GM18526 (cell line): Measurements from ENCODE around the gene EHMT1.

ENCODE experiments used
- POLR2A ChIP-seq: IDR thresholded peaks from 3 replicates; pipeline ENCODE4 v1.6.1; 2011; ENCODE audit not compliant: insufficient read length; ENCODE audit errors: extremely low read depth

EHMT1 gene

DNA sequence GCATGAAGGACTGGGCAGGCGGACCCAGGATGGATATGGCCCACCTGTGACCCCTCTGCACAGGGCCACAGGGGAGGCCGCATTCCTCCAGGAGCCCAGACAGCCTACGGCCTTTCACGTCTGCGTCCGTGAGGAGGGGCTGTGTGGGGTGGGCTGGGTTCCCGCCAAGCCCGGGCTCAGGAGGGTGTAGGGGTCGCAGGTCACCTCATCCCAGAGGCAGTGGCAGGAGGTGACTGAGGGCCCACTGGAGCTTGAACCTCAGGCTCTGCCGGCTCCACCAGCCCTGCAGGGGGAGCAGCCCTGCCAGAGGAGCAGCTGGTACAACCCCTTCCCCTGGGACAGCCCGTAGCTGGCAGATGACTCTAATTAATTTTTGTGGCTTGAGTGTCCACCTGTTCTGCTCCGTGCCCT is 218.0 kb downstream of the EHMT1 start:
- no peak for TF ChIP-seq POLR2A

- TF ChIP-seq POLR2A: no peak
These were observed 218.8 kb downstream of the EHMT1 start for GRCh38 chr9:137837345-137838278.

GRCh38 chr9:137838576-137838975 is 219.8 kb downstream of the EHMT1 start:
- no peak for TF ChIP-seq POLR2A

- no peak for TF ChIP-seq POLR2A
These were observed 224.6 kb downstream of the EHMT1 start for GRCh38 chr9:137843355-137843754.

- no peak for TF ChIP-seq POLR2A
These were observed 232.9 kb downstream of the EHMT1 start for GRCh38 chr9:137851516-137852267.

GRCh38 chr9:137853392-137853995 is 234.7 kb downstream of the EHMT1 start:
- no peak for TF ChIP-seq POLR2A

DNA sequence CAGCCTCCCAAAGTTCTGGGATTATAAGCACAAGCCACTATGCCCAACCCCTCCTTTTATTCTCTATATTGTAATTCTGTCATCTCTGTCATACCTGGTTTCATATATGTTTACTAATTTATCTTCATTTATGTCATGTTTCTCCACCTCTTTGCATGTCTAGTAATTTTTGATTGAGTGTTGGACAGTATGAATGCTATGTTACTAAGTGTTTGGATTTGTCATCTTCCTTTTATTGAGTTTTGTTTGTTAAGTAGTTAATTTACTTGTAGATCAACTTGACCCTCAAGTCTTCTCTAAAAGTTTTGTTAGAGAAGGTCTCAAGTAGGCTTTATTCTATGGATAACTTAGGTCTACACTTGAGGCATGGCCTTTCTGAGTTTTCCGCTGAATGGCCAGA is 241.6 kb downstream of the EHMT1 start:
- no peak for TF ChIP-seq POLR2A

- TF ChIP-seq POLR2A: no peak
These were observed 246.9 kb downstream of the EHMT1 start for GRCh38 chr9:137865581-137866145.

DNA sequence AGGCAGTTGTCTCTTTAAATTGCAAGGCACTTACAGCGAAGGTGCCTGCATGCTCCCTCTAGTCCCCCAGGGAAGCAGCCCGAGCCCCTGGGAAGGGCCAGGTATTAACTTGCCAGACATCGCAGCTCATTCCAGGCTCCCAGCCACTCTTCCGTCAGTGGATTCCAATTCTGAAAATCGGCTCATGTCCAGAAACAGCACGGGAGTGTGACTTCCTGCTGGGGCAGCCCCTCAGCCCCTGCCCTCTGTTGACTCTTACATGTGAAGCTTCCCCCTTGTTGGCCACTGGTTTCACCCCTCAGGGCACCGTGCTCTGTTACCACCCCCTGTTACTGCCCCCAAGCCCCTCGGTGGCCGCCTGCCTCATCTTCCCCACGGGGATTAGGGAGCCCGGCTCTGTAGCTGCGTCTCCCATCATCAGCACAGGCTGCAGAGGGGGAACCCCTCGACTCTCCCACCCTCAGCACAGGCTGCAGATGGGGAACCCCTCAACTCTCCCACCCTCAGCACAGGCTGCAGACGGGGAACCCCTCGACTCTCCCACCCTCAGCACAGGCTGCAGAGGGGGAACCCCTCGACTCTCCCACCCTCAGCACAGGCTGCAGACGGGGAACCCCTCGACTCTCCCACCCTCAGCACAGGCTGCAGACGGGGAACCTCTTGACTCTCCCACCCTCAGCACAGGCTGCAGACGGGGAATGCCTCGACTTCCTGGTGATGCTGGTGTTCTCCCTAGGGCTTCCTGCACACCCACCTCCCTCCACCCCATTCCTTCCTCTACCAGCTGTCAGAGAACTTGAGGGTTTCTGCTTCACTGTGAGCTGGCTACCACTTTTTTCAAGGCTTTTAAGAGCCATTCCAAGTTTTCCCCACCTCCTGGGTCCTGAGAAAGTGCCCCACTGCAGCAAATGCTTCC is 247.7 kb downstream of the EHMT1 start:
- TF ChIP-seq POLR2A: no peak

- no peak for TF ChIP-seq POLR2A
These were observed 251.6 kb downstream of the EHMT1 start for GRCh38 chr9:137870432-137870831.

DNA sequence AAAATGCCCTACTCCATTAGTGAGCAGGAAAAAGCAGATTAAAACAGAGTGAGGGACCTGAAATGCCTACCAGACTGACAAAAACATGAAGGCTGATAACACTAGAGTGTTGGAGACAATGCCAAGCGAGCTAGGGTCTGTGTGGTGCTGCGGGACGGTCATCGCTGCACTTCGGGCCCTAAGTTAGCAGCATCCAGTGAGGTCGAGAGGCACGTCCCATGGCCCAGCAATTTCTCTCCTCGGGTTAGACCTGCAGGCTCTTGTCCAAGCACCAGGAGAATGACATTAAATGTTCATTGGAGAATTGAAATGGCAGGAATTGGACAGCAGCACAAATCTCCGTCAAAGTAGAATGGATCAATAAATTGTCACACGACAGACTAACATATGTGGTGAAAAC is 253.5 kb downstream of the EHMT1 start:
- TF ChIP-seq POLR2A: no peak

- no peak for TF ChIP-seq POLR2A
These were observed 254.6 kb downstream of the EHMT1 start for GRCh38 chr9:137873408-137873807.

DNA sequence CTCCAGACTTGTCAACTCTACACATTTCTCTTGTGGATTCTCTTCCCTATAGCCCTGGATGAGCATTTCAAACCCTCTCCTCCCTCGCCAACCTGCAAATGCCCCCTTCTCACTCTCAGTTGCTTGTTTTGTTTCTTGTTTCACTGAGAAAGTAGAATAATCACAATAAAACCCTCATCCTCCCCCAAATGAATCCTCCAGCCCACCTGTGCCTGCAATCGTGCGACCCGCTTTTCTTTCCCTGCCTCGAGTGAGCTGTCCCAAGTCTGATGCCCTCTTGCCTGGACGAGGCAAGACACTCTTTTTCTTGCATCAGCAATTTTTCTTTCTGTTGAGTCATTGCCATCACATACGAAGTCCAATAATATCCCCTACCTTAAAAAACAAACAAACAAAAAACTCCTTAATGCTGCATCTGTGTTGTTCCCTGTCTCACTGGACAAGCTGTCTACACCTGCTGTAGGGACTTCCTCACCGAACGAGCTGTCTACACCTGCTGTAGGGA is 255.1 kb downstream of the EHMT1 start:
- TF ChIP-seq POLR2A: no peak

- TF ChIP-seq POLR2A: no peak
These were observed 256.5 kb downstream of the EHMT1 start for GRCh38 chr9:137875354-137875753.
